GM18517 (cell line): ENCODE data around the gene EEA1.
"Not testable (repeated sequence)": the region's sequence is repeated elsewhere in the genome, so short reads cannot be mapped to it uniquely, and the experiment has no call there.

Experiments used
- ATAC-seq: cut with Tn5 transposase; IDR thresholded peaks from one replicate; pipeline ENCODE4 v1.9.1; 2021; ENCODE audit warnings: mild to moderate bottlenecking, moderate library complexity; ENCODE audit not compliant: unreplicated experiment

EEA1 gene

DNA sequence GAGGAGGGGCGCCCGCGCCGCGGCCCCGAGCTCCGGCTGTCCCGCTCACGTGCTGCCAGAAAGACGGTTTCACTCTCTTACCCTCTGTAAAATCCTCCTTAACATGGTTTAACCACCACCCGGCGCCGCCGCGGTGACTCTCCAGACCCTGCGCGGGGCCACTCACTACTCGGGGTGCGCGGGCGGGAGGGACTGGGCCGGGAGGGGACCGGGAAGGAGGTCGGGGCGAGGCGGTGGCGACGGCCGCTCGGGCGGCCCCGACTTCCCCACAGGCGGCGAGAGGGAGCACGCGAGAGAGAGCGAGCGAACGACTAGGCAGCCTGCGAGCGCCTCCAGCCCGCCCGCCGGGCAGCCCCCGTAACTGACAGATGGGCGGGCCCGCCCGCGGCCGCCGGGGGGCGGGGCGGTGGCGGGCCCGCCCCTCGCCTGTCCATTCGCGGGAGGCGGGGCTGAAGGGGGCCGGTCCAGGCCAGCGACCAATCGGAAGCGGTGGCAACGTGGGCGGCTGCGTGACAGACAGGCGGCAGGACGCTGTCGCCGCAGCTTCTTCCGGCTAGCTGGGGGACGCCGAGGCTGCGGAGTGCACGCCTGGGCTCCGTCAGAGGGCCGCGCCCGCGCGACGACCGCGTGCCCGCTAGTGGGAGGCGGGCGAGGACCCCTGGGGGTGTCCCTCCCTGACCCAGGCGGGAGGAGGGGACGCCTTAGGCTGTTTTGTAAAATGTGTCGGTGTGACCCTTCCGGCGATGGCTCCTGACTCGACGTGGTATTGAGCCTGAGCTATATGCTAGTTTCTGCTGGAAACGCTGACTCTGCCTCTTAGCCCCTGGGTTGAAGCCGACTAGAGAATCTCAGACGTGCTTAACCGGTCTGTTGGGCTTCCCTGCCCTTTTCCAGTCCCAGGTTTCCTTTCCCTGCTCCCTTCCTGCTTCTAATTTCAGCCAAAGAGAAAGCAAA lies at the start of gene EEA1:
Gene EEA1 (minus strand): TSS at position 334 of the 954 bp plus-strand sequence. CDS start 229 bp downstream, at position 105.
- peak; percentile 76 for ATAC-seq

- ATAC-seq, result no peak
Observed at GRCh38 chr12:92978607-92979006, 49.5 kb upstream of the EEA1 start.

DNA sequence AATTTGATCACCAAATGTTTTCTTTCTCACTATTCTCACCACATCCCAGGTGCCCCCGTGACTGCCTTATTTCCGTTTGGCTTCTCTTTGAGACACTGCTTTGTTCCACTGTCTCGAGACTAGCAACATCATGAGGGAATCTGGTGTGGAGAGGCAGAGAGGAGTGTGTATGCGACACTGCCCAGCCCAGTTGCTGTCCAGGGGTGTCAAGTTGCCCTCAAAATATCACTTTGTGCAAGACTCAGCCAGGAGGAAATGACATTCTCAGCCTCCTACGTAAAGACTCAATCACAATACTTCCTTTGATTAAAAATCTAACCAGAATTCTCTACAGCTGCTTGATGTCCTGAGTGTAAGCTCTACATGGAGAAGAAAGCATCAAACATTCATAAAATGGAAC lies 48.2 kb upstream of the EEA1 start:
- ATAC-seq, result no peak

DNA sequence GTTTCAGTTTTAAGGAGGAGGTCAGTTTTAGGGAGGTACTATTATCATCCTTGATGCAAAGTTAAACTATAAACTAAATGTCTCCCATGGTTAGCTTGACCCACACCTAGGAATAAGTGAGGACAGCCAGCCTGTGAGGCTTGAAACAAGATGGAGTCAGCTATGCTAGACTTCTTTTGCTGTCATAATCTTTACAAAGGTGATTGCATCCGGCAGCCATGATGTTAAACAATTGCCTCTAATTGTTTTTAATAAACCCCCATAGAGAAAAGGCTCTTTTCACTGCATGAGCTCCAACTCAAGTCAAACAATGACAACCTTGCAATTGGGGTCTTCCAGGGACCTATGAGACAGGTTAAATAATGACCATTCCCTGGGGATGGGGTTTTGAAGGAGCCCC lies 45.7 kb upstream of the EEA1 start:
- ATAC-seq, result no peak

- peak; percentile 35 for ATAC-seq
Observed at GRCh38 chr12:92973614-92974013, 44.5 kb upstream of the EEA1 start.

GRCh38 chr12:92971859-92972524 lies 42.9 kb upstream of the EEA1 start:
- no peak for ATAC-seq

DNA sequence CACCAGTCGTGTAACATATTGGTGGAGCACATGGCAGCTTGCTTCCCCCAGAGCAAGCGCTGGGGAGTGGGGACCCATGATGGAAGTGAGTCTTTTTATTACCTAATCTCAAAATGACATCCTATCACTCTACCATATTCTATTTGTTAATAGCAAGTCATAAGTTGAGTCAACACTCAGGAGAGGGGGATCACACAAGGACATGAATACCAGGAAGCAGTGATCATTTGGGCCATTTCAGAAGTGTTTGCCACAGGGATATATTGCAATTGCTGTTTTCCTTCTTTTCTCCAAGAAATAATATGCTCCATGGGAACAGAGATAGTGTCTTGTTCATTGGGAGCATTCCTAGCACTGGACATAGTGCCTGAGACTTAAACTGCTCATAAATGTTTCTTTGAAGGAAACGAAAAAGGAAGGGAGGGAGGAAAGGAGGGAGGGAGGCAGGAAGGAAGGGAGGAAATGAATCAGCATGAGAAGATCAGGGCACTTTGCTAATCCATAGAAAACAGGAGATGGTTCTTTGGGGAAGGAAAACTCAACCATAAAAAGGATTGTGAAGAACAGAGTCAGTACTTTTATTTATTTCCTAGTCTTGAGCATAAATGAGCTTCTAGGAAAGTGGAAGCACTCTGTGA lies 39.2 kb upstream of the EEA1 start:
- no peak for ATAC-seq

- ATAC-seq, result not testable (repeated sequence)
Observed at GRCh38 chr12:92964378-92964777, 35.3 kb upstream of the EEA1 start.

- no peak for ATAC-seq
Observed at GRCh38 chr12:92961949-92962348, 32.9 kb upstream of the EEA1 start.

- no peak for ATAC-seq
Observed at GRCh38 chr12:92955997-92956663, 27.0 kb upstream of the EEA1 start.

GRCh38 chr12:92953747-92954146 lies 24.7 kb upstream of the EEA1 start:
- ATAC-seq, result no peak

GRCh38 chr12:92952394-92952793 lies 23.3 kb upstream of the EEA1 start:
- no peak for ATAC-seq

GRCh38 chr12:92951006-92951405 lies 21.9 kb upstream of the EEA1 start:
- no peak for ATAC-seq

- no peak for ATAC-seq
Observed at GRCh38 chr12:92950011-92950410, 20.9 kb upstream of the EEA1 start.

- no peak for ATAC-seq
Observed at GRCh38 chr12:92949466-92949865, 20.4 kb upstream of the EEA1 start.

- ATAC-seq, result no peak
Observed at GRCh38 chr12:92947589-92948215, 18.6 kb upstream of the EEA1 start.

DNA sequence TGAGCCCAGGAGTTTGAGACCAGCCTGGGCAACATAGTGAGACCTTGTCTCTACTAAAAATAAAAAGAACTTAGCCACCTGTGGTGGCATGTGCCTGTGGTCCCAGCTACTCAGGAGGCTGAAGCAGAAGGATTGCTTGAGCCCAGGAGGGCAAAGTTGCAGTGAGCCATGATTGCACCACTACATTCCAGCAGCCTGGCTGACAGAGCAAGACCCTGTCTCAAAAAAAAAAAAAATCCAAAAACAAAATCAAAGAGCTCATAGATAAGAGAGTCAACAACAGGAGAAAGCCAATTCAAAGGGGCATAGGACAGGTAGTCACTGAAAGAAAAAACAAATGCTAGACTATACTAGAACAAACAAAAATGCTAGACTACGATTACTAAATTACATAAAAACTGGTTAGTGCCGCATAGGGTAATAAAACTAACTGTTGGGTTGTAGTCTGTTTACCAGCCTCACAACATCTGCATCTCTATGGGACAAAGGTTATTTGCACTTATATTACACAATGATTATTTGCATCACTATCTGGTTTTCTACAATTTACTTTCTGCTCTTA lies 16.6 kb upstream of the EEA1 start:
- ATAC-seq, result no peak

DNA sequence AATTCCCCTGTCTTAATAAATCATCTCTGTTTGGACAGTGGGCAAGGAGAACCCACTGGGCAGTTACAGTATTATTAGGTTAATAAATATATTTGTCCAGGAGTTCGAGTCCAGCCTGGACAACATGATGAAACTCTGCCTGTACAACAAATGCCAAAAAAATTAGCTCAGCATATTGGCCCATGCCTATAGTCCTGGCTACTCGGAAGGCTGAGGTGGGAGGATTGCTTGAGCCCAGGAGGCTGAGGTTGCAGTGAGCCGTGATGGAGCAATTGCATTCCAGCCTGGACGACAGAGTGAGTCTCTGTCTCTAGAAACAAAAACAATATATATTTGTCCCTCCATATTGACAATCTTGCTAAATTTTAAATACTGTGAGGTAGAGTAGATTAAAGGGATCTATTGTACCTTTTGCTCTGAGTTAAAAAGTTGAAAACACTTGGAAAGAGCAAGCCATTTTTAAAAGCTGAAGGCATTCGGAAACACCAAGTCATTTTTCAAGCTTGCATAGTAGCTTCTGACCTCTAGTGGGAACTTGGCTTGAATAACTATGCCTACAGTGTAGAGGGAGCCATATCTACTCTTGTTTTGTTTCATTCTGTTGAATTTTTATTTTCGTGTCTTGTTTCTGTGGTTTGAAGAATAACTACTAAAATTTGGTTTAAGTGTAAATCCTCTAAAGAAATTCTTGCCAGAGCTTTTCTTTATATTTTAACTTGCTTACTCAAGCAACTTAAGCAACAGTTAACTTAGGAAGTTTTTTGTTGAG lies 14.6 kb upstream of the EEA1 start:
- ATAC-seq, result no peak

GRCh38 chr12:92942905-92943304 lies 13.8 kb upstream of the EEA1 start:
- ATAC-seq, result no peak

DNA sequence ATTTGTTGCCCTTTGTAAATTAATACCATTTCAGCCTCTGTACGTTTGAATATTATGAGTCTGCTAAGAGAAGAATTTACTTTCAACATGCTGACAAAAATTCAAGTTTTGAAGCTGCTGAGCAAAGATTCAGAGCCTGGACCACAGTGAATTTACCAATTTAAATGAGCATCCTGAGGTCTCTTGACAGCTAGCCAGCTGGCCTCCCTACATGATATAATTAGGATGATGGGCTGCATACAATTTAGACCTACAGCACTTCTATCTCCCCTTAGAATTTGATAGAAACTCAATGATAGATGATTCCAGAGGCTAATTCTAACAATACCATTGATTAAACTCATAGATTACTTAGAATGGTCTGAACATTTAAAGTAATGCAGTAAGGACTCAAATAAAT lies 10.0 kb upstream of the EEA1 start:
- ATAC-seq, result no peak
